Renal cortical epithelial cell (primary cell): Measurements from ENCODE around the gene KLF11. TPM values are rescaled to one million over a fixed set of nuclear protein-coding genes. Genes with fewer than 3 reads are reported as not detected.
"Not testable (repeated sequence)": the region's sequence is repeated elsewhere in the genome, so short reads cannot be mapped to it uniquely, and the experiment has no call there.

Experiments
- DNase-seq: peaks from one replicate; pipeline ENCODE4 v3.0.0-alpha.2; 2011; ENCODE audit warnings: low read depth
- total RNA-seq: library from RNA; depleted of rRNA; stranded (reverse); fragments of >200 nt; gene quantifications from 2 replicates; pipeline ENCODE4 v1.2.3, GENCODE V29; 2014

KLF11 gene
- total RNA-seq, 1 donor from 2014 or later: 16.2 TPM

- DNase-seq: peak; percentile 37
Measured at GRCh38 chr2:10084223-10084865, 41.0 kb downstream of the KLF11 start.

- DNase-seq: peak; percentile 48
Measured at GRCh38 chr2:10085043-10085667, 41.8 kb downstream of the KLF11 start.

- DNase-seq: peak; percentile 97
Measured at GRCh38 chr2:10085668-10086059, 42.3 kb downstream of the KLF11 start.

- peak; percentile 90 for DNase-seq
Measured at GRCh38 chr2:10086950-10087349, 43.6 kb downstream of the KLF11 start.

GRCh38 chr2:10087360-10087759 is 44.0 kb downstream of the KLF11 start:
- DNase-seq: no peak

GRCh38 chr2:10089565-10090190 is 46.3 kb downstream of the KLF11 start:
- peak; percentile 96 for DNase-seq

- DNase-seq: peak; percentile 61
Measured at GRCh38 chr2:10091182-10091888, 48.0 kb downstream of the KLF11 start.

- not testable (repeated sequence) for DNase-seq
Measured at GRCh38 chr2:10091889-10092244, 48.5 kb downstream of the KLF11 start.

GRCh38 chr2:10094271-10094814 is 51.0 kb downstream of the KLF11 start:
- no peak for DNase-seq

- DNase-seq: no peak
Measured at GRCh38 chr2:10095175-10095574, 51.8 kb downstream of the KLF11 start.

- DNase-seq: no peak
Measured at GRCh38 chr2:10096641-10097040, 53.3 kb downstream of the KLF11 start.

GRCh38 chr2:10097352-10098148 is 54.2 kb downstream of the KLF11 start:
- DNase-seq: peak; percentile 57

GRCh38 chr2:10101491-10101890 is 58.1 kb downstream of the KLF11 start:
- DNase-seq: no peak

GRCh38 chr2:10103179-10103578 is 59.8 kb downstream of the KLF11 start:
- DNase-seq: no peak

Other genes with a start within 250 kb of the KLF11 start
- gene TAF1B, start 200.1 kb upstream of the KLF11 start, total RNA-seq: 30.5 and 37.7 TPM in 2 replicates
- gene GRHL1, start 91.9 kb upstream of the KLF11 start, total RNA-seq: 1.7 and 4.0 TPM in 2 replicates
- 34.2 and 223 TPM in 2 replicates for gene CYS1, start 36.9 kb downstream of the KLF11 start, total RNA-seq
- 3.4 and 17.9 TPM in 2 replicates for gene RRM2, start 79.2 kb downstream of the KLF11 start, total RNA-seq